BE2C (cell line): Measurements from ENCODE around the gene CFAP68.

Experiments
- DNase-seq: peaks from one replicate; pipeline ENCODE4 v3.0.0-alpha.2; 2020
- H3K27me3 ChIP-seq: fragments of 250-450 bp; sonication (Bioruptor Pico); 2 replicates; pipeline ENCODE4 v1.5.1; 2020; ENCODE audit warnings: mild to moderate bottlenecking
- H3K36me3 ChIP-seq: fragments of 250-450 bp; sonication (Bioruptor Pico); 2 replicates; pipeline ENCODE4 v1.5.1; 2020; ENCODE audit warnings: mild to moderate bottlenecking
- H3K4me1 ChIP-seq: fragments of 250-450 bp; sonication (Bioruptor Pico); 2 replicates; pipeline ENCODE4 v1.5.1; 2020
- H3K4me3 ChIP-seq: 2 replicates; pipeline ENCODE4 v1.5.1; 2011; ENCODE audit warnings: low read depth, low read length
- H3K9me3 ChIP-seq: fragments of 250-450 bp; sonication (Bioruptor Pico); 2 replicates; pipeline ENCODE4 v1.5.1; 2020
- CTCF ChIP-seq: IDR thresholded peaks from 2 replicates; pipeline ENCODE4 v1.5.1; 2012; ENCODE audit warnings: mild to moderate bottlenecking, low read depth, low read length

Gene CFAP68

DNA sequence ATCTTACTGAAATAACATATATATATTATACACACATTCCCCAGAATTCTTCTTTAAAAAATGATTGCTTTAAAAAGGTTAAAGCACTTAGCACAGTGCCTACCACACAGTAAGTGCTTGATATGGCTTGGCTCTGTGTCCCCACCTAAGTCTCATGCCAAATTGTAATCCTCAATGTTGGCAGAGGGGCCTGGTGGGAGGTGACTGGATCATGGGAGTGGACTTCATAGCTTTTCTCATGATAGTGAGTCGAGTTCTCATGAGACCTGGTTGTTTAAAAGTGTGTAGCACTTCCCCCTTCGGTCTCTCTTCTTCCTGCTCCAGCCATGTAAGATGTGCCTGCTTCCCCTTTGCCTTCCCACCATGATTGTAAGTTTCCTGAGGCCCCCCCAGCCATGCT, 26.1 kb downstream of the CFAP68 start:
- no peak for DNase-seq
- TF ChIP-seq CTCF = no peak
- no peaks in the 10 kb centered on the region for H3K36me3 ChIP-seq
- peaks cover 4% of the 10 kb centered on the region; the same call in 1 of the 2 replicates for H3K27me3 ChIP-seq
- H3K4me1 ChIP-seq = no peaks in the 10 kb centered on the region
- H3K9me3 ChIP-seq = no peaks in the 10 kb centered on the region
- no peak overlapping the region for H3K4me3 ChIP-seq

DNA sequence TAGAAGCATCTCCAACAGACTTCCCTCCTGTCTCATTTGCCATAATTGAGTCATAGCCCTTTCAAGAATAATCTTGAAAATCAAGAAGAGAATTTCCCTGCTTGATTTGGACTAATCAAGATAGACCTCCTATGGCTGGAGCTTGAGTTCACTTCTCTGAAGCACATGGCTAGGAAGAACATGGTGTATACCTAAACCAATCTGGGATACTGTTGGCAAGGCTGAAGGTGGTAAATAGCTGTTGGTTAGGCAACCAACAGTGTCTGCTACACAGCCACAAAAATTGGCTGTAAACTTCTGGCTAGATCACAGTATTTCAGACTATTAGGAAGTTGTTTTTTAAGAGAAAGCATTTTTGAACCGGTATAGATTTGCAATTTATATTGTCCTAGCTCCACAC, 27.3 kb downstream of the CFAP68 start:
- Histone ChIP-seq H3K4me3 (no peak overlapping the region), H3K9me3 (no peaks in the 10 kb centered on the region), H3K27me3 (peaks cover 4% of the 10 kb centered on the region; the same call in 1 of the 2 replicates), H3K4me1 (no peaks in the 10 kb centered on the region), H3K36me3 (no peaks in the 10 kb centered on the region)
- no peak for DNase-seq
- TF ChIP-seq CTCF = no peak

GRCh38 chr11:111908639-111909305, 29.4 kb downstream of the CFAP68 start:
- Histone ChIP-seq H3K9me3 (no peaks in the 10 kb centered on the region), H3K27me3 (no peaks in the 10 kb centered on the region; the same call in 1 of the 2 replicates), H3K4me3 (no peak overlapping the region), H3K4me1 (no peaks in the 10 kb centered on the region), H3K36me3 (no peaks in the 10 kb centered on the region)
- no peak for DNase-seq
- no peak for TF ChIP-seq CTCF

DNA sequence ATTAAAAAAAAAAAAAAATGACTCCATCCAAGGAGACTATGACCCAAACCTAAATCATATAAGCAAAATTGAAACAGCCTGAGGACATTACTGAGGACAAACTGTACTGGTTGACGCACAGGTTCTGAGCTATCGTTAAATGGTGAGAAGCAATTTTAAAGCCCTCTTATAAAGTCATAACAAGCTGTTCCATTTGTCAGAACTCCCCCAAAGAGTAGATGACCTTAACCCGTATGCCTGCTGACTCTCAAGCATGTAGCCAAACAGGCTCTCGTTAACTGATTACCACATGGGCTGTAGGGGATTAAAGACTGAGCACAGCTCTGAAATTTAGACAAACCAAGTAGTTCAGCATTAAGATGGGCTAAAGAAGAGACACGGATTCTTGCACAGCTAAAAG, 30.0 kb downstream of the CFAP68 start:
- H3K9me3 ChIP-seq = no peaks in the 10 kb centered on the region
- H3K4me3 ChIP-seq = no peak overlapping the region
- H3K36me3 ChIP-seq = no peaks in the 10 kb centered on the region
- DNase-seq = no peak
- no peaks in the 10 kb centered on the region for H3K4me1 ChIP-seq
- TF ChIP-seq CTCF = no peak
- no peaks in the 10 kb centered on the region; the same call in 1 of the 2 replicates for H3K27me3 ChIP-seq

GRCh38 chr11:111910676-111911562, 31.6 kb downstream of the CFAP68 start:
- no peaks in the 10 kb centered on the region for H3K4me1 ChIP-seq
- H3K27me3 ChIP-seq = no peaks in the 10 kb centered on the region; the same call in 1 of the 2 replicates
- no peak for DNase-seq
- H3K9me3 ChIP-seq = no peaks in the 10 kb centered on the region
- no peaks in the 10 kb centered on the region for H3K36me3 ChIP-seq
- H3K4me3 ChIP-seq = no peak overlapping the region
- no peak for TF ChIP-seq CTCF
